Psoas muscle (tissue), 8 donors: ENCODE measurements around the gene CASQ1. TPM values are rescaled to one million over a fixed set of nuclear protein-coding genes. Genes with fewer than 3 reads are reported as not detected.

Source experiments
- ATAC-seq, 4 donors: fragments of 200-7000 bp; cut with Tn5 transposase; one replicate each; pipeline ENCODE4 v1.9.1; 2020; ENCODE audit warnings: moderate library complexity in 3 of 4, mild to moderate bottlenecking in 2 of 4
- DNase-seq, 2 donors: peaks; one replicate each; pipeline ENCODE4 v3.0.0-alpha.2; 2020
- H3K27ac ChIP-seq: fragments of 200-600 bp; one replicate; pipeline ENCODE4 v1.8.0; 2022
- H3K27me3 ChIP-seq, 3 donors: fragments of 200-600 bp in 1 of 3; one replicate each; pipeline versions ENCODE4 v1.6.1 to v1.8.0; 2013 to 2022; ENCODE audit warnings: low read length in 2 of 3, mild to moderate bottlenecking in 2 of 3, moderate library complexity in 1 of 3; ENCODE audit not compliant: insufficient read depth in 3 of 3
- H3K36me3 ChIP-seq, 2 donors: fragments of 200-600 bp in 1 of 2; one replicate each; pipeline versions ENCODE4 v1.6.1 to v1.8.0; 2013 to 2022; ENCODE audit warnings: low read depth in 1 of 2, mild to moderate bottlenecking in 1 of 2, moderate library complexity in 1 of 2; ENCODE audit not compliant: insufficient read depth in 1 of 2
- H3K4me1 ChIP-seq: fragments of 200-600 bp; one replicate; pipeline ENCODE4 v1.8.0; 2022
- H3K4me3 ChIP-seq: fragments of 200-600 bp; one replicate; pipeline ENCODE4 v1.8.0; 2022; ENCODE audit warnings: mild to moderate bottlenecking
- H3K9me3 ChIP-seq: fragments of 200-600 bp; one replicate; pipeline ENCODE4 v1.8.0; 2022
- WGBS, 3 donors: extraction: QIAGEN DNeasy Blood & Tissue Kit; methylation state at CpG; one replicate each; pipeline versions ENCODE4 v1.1.6 to v1.1.7; 2013; 5-methylcytosine and 5-hydroxymethylcytosine counted together
- intact Hi-C, 2 donors: fragments of 100-400 bp; cut with DNase I; formaldehyde crosslinking; loops; one replicate each; pipeline versions ENCODE4 v1.11.0 to v1.14.2; 2022
- polyA plus RNA-seq, 3 donors: library from polyadenylated mRNA; stranded (reverse); fragments of 200-250 nt; gene quantifications; one replicate each; pipeline ENCODE4 v1.2.3, GENCODE V29; 2013
- total RNA-seq, 4 donors: library from RNA; stranded (reverse); fragmentation: NEBNext Ultra II Directional in 2 of 4; extraction: Animal tissue kit (Norgen Biotek cat#: 25700) in 2 of 4; gene quantifications; one replicate each; pipeline versions ENCODE4 v1.2.1 to v1.2.4, GENCODE V29; 2021 to 2023
- TF ChIP-seq, protein P1 (sequence below): fragments of 200-600 bp; IDR thresholded peaks from one replicate; pipeline ENCODE4 v1.8.0; 2022; ENCODE audit warnings: antibody characterized with exemption
- donor health status: healthy with polysubstance abuse.
- donor health status: DM: no; HTN: no; CAD: no; lungs with moderate emphysema.
- donor health status: Bipolar disorder and iron deficiency.
- donor health status: healthy.
- donor health status: DM: yes; HTN: yes; CAD: no.
- donor health status: DM: no; HTN: no; CAD: no.
- donor health status: DM: no; HTN: no; CAD: no.
- donor health status: DM: yes; HTN: yes; CAD: no.

Gene CASQ1
- total and polyA plus RNA-seq, 7 donors = 171 to 903 (median 412) TPM

DNA sequence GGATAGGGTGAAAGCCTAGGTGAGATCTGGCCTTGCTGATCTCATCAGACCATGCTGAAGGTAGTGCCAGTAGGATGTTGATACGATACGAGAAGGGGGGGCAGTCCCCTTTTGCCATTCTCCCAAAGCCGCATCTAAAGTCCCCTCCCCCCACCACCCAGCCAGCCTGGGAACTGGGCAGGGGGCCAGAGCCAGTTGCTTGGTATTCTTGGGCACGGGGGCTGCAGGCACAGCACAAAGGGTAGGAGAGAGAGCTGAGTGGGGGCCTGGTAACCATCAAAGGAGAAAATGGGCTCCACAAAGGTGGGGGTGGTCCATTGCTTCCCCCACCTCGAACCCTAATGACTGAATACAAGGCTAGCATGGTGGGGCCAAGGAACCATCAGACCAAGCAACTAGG lies 20.2 kb downstream of the CASQ1 start:
- Histone ChIP-seq H3K4me1 (peaks cover 36% of the 10 kb centered on the region), H3K27ac (peak overlapping the region; percentile 24), H3K36me3 (peaks cover 6 to 69% of the 10 kb centered on the region in 2 donors), H3K27me3 (no peaks in the 10 kb centered on the region), H3K9me3 (no peaks in the 10 kb centered on the region), H3K4me3 (no peak overlapping the region)
- TF ChIP-seq, protein P1, sequence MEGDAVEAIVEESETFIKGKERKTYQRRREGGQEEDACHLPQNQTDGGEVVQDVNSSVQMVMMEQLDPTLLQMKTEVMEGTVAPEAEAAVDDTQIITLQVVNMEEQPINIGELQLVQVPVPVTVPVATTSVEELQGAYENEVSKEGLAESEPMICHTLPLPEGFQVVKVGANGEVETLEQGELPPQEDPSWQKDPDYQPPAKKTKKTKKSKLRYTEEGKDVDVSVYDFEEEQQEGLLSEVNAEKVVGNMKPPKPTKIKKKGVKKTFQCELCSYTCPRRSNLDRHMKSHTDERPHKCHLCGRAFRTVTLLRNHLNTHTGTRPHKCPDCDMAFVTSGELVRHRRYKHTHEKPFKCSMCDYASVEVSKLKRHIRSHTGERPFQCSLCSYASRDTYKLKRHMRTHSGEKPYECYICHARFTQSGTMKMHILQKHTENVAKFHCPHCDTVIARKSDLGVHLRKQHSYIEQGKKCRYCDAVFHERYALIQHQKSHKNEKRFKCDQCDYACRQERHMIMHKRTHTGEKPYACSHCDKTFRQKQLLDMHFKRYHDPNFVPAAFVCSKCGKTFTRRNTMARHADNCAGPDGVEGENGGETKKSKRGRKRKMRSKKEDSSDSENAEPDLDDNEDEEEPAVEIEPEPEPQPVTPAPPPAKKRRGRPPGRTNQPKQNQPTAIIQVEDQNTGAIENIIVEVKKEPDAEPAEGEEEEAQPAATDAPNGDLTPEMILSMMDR = no peak
- WGBS, 3 donors = 48 to 50% (median 49%) methylated on average over 5 of the region's 5 CpGs
- no peak for ATAC-seq
- no peak for DNase-seq
- intact Hi-C loops = no loop called here

DNA sequence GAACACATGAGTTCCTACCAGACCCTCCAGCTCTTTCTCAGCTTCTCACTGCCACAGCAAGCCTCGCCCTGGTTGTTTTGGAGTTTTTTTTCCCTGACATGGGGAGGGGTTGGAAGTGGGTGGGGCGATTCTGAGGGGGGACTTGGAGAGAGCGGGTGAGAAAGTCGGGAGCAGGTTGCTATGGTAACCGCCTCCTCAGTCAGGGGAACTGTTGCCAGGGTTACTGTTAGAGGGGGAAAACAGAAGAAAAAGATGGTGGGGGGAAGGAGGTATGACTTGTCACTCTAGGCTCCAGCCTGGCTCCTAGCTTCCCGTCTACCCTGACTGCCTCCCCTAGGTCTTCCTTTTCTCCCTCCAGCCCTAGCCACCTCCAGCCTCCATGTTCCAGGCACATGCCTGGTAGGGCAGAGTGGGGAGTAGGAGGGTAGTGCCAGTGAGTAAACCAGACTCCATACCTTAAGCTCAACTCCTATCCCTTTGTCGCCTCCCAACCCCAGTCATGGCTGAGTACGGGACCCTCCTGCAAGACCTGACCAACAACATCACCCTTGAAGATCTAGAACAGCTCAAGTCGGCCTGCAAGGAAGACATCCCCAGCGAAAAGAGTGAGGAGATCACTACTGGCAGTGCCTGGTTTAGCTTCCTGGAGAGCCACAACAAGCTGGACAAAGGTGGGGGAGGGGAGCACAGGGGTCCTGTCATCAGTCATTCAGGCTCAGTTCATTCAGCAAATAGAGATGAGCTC lies 20.8 kb downstream of the CASQ1 start:
- intact Hi-C loops = no loop called here
- H3K27ac ChIP-seq = no peak overlapping the region
- H3K36me3 ChIP-seq = peaks cover 8 to 75% of the 10 kb centered on the region in 2 donors

DNA sequence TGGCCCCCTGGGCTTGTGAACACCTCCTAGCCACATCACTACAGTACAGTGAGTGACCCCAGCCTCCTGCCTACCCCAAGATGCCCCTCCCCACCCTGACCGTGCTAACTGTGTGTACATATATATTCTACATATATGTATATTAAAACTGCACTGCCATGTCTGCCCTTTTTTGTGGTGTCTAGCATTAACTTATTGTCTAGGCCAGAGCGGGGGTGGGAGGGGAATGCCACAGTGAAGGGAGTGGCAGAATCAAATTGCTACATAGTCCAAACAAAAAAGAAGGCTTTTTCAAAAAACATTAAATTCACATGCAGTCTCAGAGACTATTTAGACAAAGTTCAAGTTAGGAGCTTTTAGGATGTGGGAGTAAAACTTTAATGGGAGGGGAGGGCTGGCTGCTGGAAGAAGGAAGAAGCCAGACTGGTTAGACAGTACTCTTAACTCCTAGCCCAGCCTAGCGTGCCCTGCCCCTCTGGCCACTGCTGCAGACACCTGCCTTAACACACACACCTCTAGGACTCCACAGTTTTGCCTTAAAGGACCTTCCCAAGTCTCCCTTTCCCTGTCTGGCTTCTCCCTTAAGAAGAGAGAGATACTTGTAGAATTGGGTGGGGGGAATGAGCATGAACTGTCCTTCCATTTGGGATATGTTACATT lies 24.2 kb downstream of the CASQ1 start:
- no peak overlapping the region for H3K27ac ChIP-seq
- intact Hi-C loops = no loop called here
- DNase-seq (no peak), ATAC-seq (no peak)
- H3K4me3 ChIP-seq = no peak overlapping the region
- peaks cover 16 to 90% of the 10 kb centered on the region in 2 donors for H3K36me3 ChIP-seq
- WGBS, 3 donors = 75 to 90% (median 83%) methylated on average over 3 of the region's 3 CpGs
- H3K9me3 ChIP-seq = no peaks in the 10 kb centered on the region
- no peaks in the 10 kb centered on the region for H3K27me3 ChIP-seq
- H3K4me1 ChIP-seq = peaks cover 26% of the 10 kb centered on the region
- TF ChIP-seq, protein P1 = no peak

More for the DNA sequence above, 20.8 kb downstream of the CASQ1 start:
- Histone ChIP-seq H3K9me3 (no peaks in the 10 kb centered on the region), H3K4me1 (peaks cover 30% of the 10 kb centered on the region), H3K27me3 (no peaks in the 10 kb centered on the region), H3K4me3 (no peak overlapping the region)
- no peak for DNase-seq
- TF ChIP-seq, protein P1 = no peak
- ATAC-seq = no peak
- 77 to 88% (median 84%) methylated on average over 10 of the region's 10 CpGs for WGBS, 3 donors

DNA sequence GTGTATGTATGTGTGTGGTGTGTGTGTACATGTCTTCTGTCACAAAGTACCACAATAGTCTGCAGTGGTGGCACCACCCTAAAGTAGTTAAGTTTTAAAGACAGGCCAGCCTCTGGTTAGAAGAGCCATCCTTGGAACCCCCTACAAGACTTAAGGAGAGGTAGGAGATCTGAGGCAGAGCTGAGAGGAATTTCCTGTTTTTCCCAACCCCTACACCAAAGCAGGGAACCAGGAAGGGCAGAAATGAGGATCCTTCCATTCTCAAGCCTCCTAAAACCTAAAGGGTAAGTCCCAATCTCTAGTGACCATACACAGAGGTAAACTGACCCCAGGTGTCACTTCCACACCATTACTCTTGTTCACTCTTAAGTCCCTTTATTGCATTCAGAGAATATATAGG lies 25.9 kb downstream of the CASQ1 start:
- DNase-seq (no peak), ATAC-seq (no peak)
- intact Hi-C loops = no loop called here
- Histone ChIP-seq H3K9me3 (no peaks in the 10 kb centered on the region), H3K27me3 (no peaks in the 10 kb centered on the region), H3K36me3 (peaks cover 16 to 100% of the 10 kb centered on the region in 2 donors), H3K4me1 (peaks cover 19% of the 10 kb centered on the region), H3K27ac (peak overlapping the region; percentile 2), H3K4me3 (no peak overlapping the region)
- TF ChIP-seq, protein P1 = no peak
